ENCODE results near the gene VPS11.
A peak's percentile ranks its signal among the peaks of the same experiment; 100 is the strongest.

Gene VPS11

DNA sequence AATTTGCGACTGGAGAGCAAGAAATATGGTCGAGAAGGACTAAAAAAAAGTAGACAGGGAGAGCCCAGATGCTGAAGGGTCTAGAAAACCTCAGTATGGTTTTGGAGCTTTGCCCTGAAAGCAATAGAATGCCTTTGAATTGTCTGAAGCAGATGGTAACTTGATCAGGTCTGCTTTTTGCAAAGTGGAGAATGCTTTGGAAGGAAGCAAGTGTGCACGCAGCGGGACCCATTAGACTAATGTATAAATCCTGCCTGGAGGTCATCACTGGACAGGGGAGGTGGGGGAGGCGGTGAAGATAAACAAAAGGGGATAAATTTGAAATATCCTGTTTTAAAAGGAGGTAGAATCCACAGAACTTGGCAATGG lies 53.0 kb downstream of the VPS11 start:
- TF ChIP-seq, protein P1, sequence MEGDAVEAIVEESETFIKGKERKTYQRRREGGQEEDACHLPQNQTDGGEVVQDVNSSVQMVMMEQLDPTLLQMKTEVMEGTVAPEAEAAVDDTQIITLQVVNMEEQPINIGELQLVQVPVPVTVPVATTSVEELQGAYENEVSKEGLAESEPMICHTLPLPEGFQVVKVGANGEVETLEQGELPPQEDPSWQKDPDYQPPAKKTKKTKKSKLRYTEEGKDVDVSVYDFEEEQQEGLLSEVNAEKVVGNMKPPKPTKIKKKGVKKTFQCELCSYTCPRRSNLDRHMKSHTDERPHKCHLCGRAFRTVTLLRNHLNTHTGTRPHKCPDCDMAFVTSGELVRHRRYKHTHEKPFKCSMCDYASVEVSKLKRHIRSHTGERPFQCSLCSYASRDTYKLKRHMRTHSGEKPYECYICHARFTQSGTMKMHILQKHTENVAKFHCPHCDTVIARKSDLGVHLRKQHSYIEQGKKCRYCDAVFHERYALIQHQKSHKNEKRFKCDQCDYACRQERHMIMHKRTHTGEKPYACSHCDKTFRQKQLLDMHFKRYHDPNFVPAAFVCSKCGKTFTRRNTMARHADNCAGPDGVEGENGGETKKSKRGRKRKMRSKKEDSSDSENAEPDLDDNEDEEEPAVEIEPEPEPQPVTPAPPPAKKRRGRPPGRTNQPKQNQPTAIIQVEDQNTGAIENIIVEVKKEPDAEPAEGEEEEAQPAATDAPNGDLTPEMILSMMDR (conservative IDR thresholded peaks at IDR 0.05), result no peak
- no peak for TF ChIP-seq ZFX (IDR thresholded peaks at IDR 0.05)
- H3K27ac ChIP-seq, result peak overlapping the region; percentile 78

DNA sequence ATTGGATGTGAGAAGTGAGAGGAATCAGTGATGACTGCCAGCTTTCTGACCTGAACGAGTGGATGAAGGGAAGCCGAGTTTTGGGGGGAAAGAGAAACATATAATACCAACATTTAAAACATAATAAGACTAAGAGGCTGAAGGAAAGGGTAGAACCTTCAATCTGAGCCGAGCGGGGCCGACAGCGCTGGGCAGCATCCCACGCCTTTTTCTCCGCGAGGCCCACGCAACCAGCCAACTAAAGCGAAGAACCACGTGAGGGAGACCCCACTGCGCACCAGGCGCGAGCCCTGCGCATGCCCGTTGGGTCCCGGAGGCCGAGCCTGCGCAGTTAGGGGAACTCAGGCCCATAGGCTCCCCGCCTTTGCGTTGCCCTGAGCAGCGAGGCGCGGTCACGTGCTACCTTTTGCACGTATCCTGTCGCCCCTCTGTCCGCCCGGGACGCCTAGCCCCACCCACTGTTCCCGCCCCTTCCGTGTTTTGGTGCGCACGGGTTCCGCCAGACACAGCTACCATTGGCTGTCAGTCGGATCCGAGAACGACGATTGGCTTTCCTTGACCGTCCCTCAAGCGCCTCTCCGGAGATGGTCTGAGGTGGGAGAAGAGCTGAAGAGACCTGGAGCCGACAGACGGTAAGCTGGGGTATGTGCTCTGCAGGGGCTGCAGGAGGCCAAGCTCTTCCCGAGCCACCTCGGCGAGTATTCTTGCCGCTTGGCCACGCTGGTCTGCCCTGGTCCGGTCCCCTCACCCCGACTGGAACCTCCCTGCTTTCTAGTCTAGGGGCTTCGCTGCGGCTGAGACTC lies 53.6 kb downstream of the VPS11 start, which contains the start of gene HINFP:
TSS of gene HINFP (plus strand) at position 573 of the 803 bp plus-strand sequence. CDS start 5,365 bp downstream, outside the sequence.
- H3K27ac ChIP-seq, result peak within 1 kb of the TSS; percentile 78

DNA sequence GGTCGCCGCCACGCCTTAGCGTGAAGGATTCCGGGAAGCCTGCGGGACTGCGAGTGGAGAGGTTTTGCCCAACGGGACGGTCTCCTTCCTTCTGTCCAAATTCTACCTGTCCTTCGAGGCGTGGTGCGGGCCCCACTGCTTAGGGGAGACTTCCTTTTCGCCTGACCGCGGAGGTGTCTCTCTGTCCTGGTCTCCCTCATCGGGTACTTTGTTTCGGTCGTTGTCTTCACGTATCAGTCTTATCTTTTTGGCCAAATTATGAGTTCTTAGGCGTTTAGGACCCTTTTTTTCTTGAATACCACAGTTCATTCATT lies 54.1 kb downstream of the VPS11 start:
- H3K27ac ChIP-seq, result peak overlapping the region; percentile 78
- TF ChIP-seq, protein P1 (conservative IDR thresholded peaks at IDR 0.05), result no peak
- no peak for TF ChIP-seq ZFX (IDR thresholded peaks at IDR 0.05)

More for the DNA sequence above, 53.6 kb downstream of the VPS11 start, which contains the start of gene HINFP:
- TF ChIP-seq, protein P1 (conservative IDR thresholded peaks at IDR 0.05), result no peak
- no peak for TF ChIP-seq ZFX (IDR thresholded peaks at IDR 0.05)

DNA sequence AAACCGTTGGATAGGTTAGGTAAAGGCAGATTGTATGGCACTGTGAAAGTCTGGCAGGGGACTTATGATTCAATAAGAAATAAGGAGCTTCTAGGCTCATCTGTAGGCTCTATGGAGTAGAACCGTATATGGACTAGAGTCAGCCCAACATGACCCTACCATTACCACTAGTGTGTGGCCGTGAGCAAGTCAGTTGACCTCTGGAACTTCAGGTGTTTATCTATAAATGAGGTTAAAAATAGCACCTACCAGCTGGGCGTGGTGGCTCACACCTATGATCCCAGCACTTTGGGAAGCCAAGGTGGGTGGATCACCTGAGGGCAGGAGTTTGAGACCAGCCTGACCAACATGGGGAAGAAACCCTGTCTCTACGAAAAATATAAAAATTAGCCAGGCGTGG lies 58.2 kb downstream of the VPS11 start:
- no peak overlapping the region for H3K27ac ChIP-seq
- TF ChIP-seq, protein P1 (conservative IDR thresholded peaks at IDR 0.05), result no peak
- no peak for TF ChIP-seq ZFX (IDR thresholded peaks at IDR 0.05)

DNA sequence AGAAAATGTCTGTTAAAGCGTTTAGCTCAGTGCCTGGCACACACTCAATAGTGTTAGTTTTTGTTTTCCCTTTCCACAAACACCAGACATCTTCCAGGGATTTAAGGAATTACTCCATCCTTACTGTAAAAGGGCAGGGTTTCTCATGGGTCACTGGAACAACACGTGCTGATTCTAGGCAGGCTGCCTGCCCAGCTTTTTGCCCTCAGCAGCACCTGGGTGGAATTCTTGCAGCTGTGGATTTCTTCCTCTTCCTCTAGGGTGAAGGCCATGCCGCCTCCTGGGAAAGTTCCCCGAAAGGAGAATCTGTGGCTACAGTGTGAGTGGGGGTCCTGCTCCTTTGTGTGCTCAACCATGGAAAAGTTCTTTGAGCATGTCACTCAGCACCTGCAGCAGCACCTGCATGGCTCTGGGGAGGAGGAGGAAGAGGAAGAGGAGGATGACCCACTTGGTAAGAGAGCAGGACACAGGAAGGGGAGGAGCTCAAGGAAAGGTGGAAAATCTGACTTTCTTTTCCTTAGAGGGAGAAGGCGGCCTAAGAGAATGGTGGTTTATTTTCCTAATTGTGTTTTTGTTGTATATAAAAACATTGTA lies 59.2 kb downstream of the VPS11 start:
- H3K27ac ChIP-seq, result peak overlapping the region; percentile 12; the same call in 1 of the 2 replicates
- no peak for TF ChIP-seq ZFX (IDR thresholded peaks at IDR 0.05)
- TF ChIP-seq, protein P1 (conservative IDR thresholded peaks at IDR 0.05), result no peak

DNA sequence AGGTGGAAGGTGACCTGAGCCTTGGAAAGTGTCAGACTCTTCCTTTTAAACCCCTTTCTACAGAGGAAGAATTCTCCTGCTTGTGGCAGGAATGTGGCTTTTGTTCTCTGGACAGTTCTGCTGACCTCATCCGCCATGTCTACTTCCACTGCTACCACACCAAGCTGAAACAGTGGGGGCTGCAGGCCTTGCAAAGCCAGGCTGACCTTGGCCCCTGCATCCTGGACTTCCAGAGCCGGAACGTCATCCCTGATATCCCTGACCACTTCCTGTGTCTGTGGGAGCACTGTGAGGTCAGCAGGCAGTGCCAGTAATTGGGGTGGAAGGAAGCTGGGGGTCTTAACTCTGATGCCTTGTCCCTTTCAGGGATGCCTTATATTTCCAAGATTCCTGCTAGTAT lies 63.0 kb downstream of the VPS11 start:
- H3K27ac ChIP-seq, result no peak overlapping the region
- TF ChIP-seq ZFX (IDR thresholded peaks at IDR 0.05), result no peak
- TF ChIP-seq, protein P1 (conservative IDR thresholded peaks at IDR 0.05), result no peak
